ENCODE results near the gene NUDT14.
A peak's percentile ranks its signal among the peaks of the same experiment; 100 is the strongest.

The NUDT14 gene

GRCh38 chr14:105161309-105161708, 19.8 kb downstream of the NUDT14 start:
- DNase-seq, result peak in 1 of 2 donors; percentile 26
- Histone ChIP-seq H3K4me1 (ENCODE audit: control insufficient read depth in 1 of 2, insufficient read depth in 2 of 2, low read length in 2 of 2) (no peaks in the 10 kb centered on the region), H3K79me2 (ENCODE audit: control insufficient read depth, insufficient read depth, low read length, poor library complexity) (no peaks in the 10 kb centered on the region), H3K36me3 (ENCODE audit: control insufficient read depth in 1 of 2, insufficient read depth in 2 of 2, low read length in 2 of 2) (no peaks in the 10 kb centered on the region), H2BK12ac (ENCODE audit: low read length) (no peak overlapping the region), H3K27me3 (ENCODE audit: insufficient read depth, low read length) (no peaks in the 10 kb centered on the region), H3K4ac (ENCODE audit: low read depth, low read length) (no peak overlapping the region), H4K91ac (ENCODE audit: low read depth, low read length) (no peak overlapping the region), H3K9me3 (ENCODE audit: insufficient read depth, low read depth, low read length) (peaks cover 11% of the 10 kb centered on the region), H3K23ac (ENCODE audit: low read length) (no peak overlapping the region), H3K4me3 (ENCODE audit: low read depth, low read length) (peak overlapping the region; percentile 9), H3K79me1 (ENCODE audit: low read length) (no peaks in the 10 kb centered on the region), H4K8ac (ENCODE audit: low read depth, low read length) (no peak overlapping the region), H2BK120ac (ENCODE audit: insufficient read depth, low read length, poor library complexity) (no peak overlapping the region), H3K4me2 (ENCODE audit: low read length) (no peak overlapping the region), H2AK5ac (ENCODE audit: low read length) (no peak overlapping the region), H3K27ac (ENCODE audit: low read depth, low read length) (no peak overlapping the region), H2AFZ (ENCODE audit: insufficient read depth, low read length, poor library complexity) (no peak overlapping the region), H3K9ac (ENCODE audit: low read length) (no peak overlapping the region), H2BK5ac (ENCODE audit: low read depth, low read length, poor library complexity) (no peak overlapping the region), H3K14ac (ENCODE audit: low read length) (no peak overlapping the region), H4K12ac (ENCODE audit: low read depth, low read length) (no peak overlapping the region), H3K18ac (ENCODE audit: low read length) (no peak overlapping the region)
- WGBS (ENCODE audit: extremely low coverage, insufficient coverage, insufficient read length), result no CpG with 5 or more reads among the region's 15 CpGs

DNA sequence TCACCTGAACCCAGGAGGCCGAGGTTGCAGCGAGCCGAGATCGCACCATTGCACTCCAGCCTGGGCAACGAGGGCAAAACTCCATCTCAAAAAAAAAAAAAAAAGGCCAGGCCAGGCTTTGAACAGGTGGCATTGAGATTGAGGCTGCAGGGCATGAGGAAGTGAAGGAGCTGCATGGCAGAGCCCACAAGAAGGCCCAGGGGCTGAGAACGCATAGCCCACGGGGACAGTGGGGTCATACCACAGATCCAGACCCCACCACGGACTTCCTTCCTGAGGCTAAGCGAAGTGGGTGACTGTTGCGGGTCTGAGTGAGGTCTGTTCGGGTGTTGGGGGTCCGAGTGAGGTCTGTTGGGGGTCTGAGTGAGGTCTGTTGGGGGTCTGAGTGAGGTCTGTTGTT, 20.3 kb downstream of the NUDT14 start:
- no peaks in the 10 kb centered on the region for H3K36me3 ChIP-seq (ENCODE audit: control insufficient read depth in 1 of 2, insufficient read depth in 2 of 2, low read length in 2 of 2)
- WGBS (ENCODE audit: extremely low coverage, insufficient coverage, insufficient read length), result no CpG with 5 or more reads among the region's 12 CpGs
- H2BK5ac ChIP-seq (ENCODE audit: low read depth, low read length, poor library complexity), result no peak overlapping the region
- H2BK12ac ChIP-seq (ENCODE audit: low read length), result no peak overlapping the region
- H3K79me1 ChIP-seq (ENCODE audit: low read length), result no peaks in the 10 kb centered on the region
- H2AK5ac ChIP-seq (ENCODE audit: low read length), result no peak overlapping the region
- no peak overlapping the region for H3K4me3 ChIP-seq (ENCODE audit: low read depth, low read length)
- peaks cover 11% of the 10 kb centered on the region for H3K9me3 ChIP-seq (ENCODE audit: insufficient read depth, low read depth, low read length)
- no peak for DNase-seq
- H2AFZ ChIP-seq (ENCODE audit: insufficient read depth, low read length, poor library complexity), result no peak overlapping the region
- H3K4me1 ChIP-seq (ENCODE audit: control insufficient read depth in 1 of 2, insufficient read depth in 2 of 2, low read length in 2 of 2), result no peaks in the 10 kb centered on the region
- no peak overlapping the region for H2BK120ac ChIP-seq (ENCODE audit: insufficient read depth, low read length, poor library complexity)
- no peak overlapping the region for H4K12ac ChIP-seq (ENCODE audit: low read depth, low read length)
- no peak overlapping the region for H4K91ac ChIP-seq (ENCODE audit: low read depth, low read length)
- no peak overlapping the region for H3K9ac ChIP-seq (ENCODE audit: low read length)
- no peaks in the 10 kb centered on the region for H3K27me3 ChIP-seq (ENCODE audit: insufficient read depth, low read length)
- H3K27ac ChIP-seq (ENCODE audit: low read depth, low read length), result no peak overlapping the region
- H4K8ac ChIP-seq (ENCODE audit: low read depth, low read length), result no peak overlapping the region
- H3K4me2 ChIP-seq (ENCODE audit: low read length), result no peak overlapping the region
- no peaks in the 10 kb centered on the region for H3K79me2 ChIP-seq (ENCODE audit: control insufficient read depth, insufficient read depth, low read length, poor library complexity)
- no peak overlapping the region for H3K14ac ChIP-seq (ENCODE audit: low read length)
- no peak overlapping the region for H3K18ac ChIP-seq (ENCODE audit: low read length)
- no peak overlapping the region for H3K4ac ChIP-seq (ENCODE audit: low read depth, low read length)
- H3K23ac ChIP-seq (ENCODE audit: low read length), result no peak overlapping the region

- Histone ChIP-seq H3K18ac (ENCODE audit: low read length) (no peak overlapping the region), H4K91ac (ENCODE audit: low read depth, low read length) (no peak overlapping the region), H3K4me3 (ENCODE audit: low read depth, low read length) (no peak overlapping the region), H3K36me3 (ENCODE audit: control insufficient read depth in 1 of 2, insufficient read depth in 2 of 2, low read length in 2 of 2) (no peaks in the 10 kb centered on the region), H3K4me1 (ENCODE audit: control insufficient read depth in 1 of 2, insufficient read depth in 2 of 2, low read length in 2 of 2) (no peaks in the 10 kb centered on the region), H4K12ac (ENCODE audit: low read depth, low read length) (no peak overlapping the region), H3K14ac (ENCODE audit: low read length) (no peak overlapping the region), H3K27me3 (ENCODE audit: insufficient read depth, low read length) (no peaks in the 10 kb centered on the region), H2AK5ac (ENCODE audit: low read length) (no peak overlapping the region), H3K79me2 (ENCODE audit: control insufficient read depth, insufficient read depth, low read length, poor library complexity) (no peaks in the 10 kb centered on the region), H2BK5ac (ENCODE audit: low read depth, low read length, poor library complexity) (no peak overlapping the region), H3K9me3 (ENCODE audit: insufficient read depth, low read depth, low read length) (peaks cover 7% of the 10 kb centered on the region), H2BK120ac (ENCODE audit: insufficient read depth, low read length, poor library complexity) (no peak overlapping the region), H3K23ac (ENCODE audit: low read length) (no peak overlapping the region), H2BK12ac (ENCODE audit: low read length) (no peak overlapping the region), H2AFZ (ENCODE audit: insufficient read depth, low read length, poor library complexity) (no peak overlapping the region), H3K27ac (ENCODE audit: low read depth, low read length) (no peak overlapping the region), H3K9ac (ENCODE audit: low read length) (no peak overlapping the region), H3K4me2 (ENCODE audit: low read length) (no peak overlapping the region), H3K79me1 (ENCODE audit: low read length) (no peaks in the 10 kb centered on the region), H3K4ac (ENCODE audit: low read depth, low read length) (no peak overlapping the region), H4K8ac (ENCODE audit: low read depth, low read length) (no peak overlapping the region)
- DNase-seq, result no peak
- no CpG with 5 or more reads among the region's 14 CpGs for WGBS (ENCODE audit: extremely low coverage, insufficient coverage, insufficient read length)
Measured at GRCh38 chr14:105159344-105159743, 21.8 kb downstream of the NUDT14 start.

- no peak overlapping the region for H2BK120ac ChIP-seq (ENCODE audit: insufficient read depth, low read length, poor library complexity)
Measured at GRCh38 chr14:105158794-105159193, 22.3 kb downstream of the NUDT14 start.

More at GRCh38 chr14:105158794-105159193, 22.3 kb downstream of the NUDT14 start:
- no peak overlapping the region for H2BK5ac ChIP-seq (ENCODE audit: low read depth, low read length, poor library complexity)
- no CpG with 5 or more reads among the region's 12 CpGs for whole genome bisulfite sequencing (ENCODE audit: extremely low coverage, insufficient coverage, insufficient read length)
- no peaks in the 10 kb centered on the region for H3K27me3 ChIP-seq (ENCODE audit: insufficient read depth, low read length)
- no peak overlapping the region for H3K18ac ChIP-seq (ENCODE audit: low read length)
- no peak overlapping the region for H3K4me2 ChIP-seq (ENCODE audit: low read length)
- no peak overlapping the region for H3K27ac ChIP-seq (ENCODE audit: low read depth, low read length)
- no peak for DNase-seq
- no peaks in the 10 kb centered on the region for H3K79me2 ChIP-seq (ENCODE audit: control insufficient read depth, insufficient read depth, low read length, poor library complexity)
- no peak overlapping the region for H2AFZ ChIP-seq (ENCODE audit: insufficient read depth, low read length, poor library complexity)
- H3K4ac ChIP-seq (ENCODE audit: low read depth, low read length), result no peak overlapping the region
- H3K4me3 ChIP-seq (ENCODE audit: low read depth, low read length), result no peak overlapping the region
- H3K9me3 ChIP-seq (ENCODE audit: insufficient read depth, low read depth, low read length), result peaks cover 5% of the 10 kb centered on the region
- H3K36me3 ChIP-seq (ENCODE audit: control insufficient read depth in 1 of 2, insufficient read depth in 2 of 2, low read length in 2 of 2), result no peaks in the 10 kb centered on the region
- no peaks in the 10 kb centered on the region for H3K79me1 ChIP-seq (ENCODE audit: low read length)
- H4K8ac ChIP-seq (ENCODE audit: low read depth, low read length), result no peak overlapping the region
- H3K4me1 ChIP-seq (ENCODE audit: control insufficient read depth in 1 of 2, insufficient read depth in 2 of 2, low read length in 2 of 2), result no peaks in the 10 kb centered on the region
- no peak overlapping the region for H3K14ac ChIP-seq (ENCODE audit: low read length)
- no peak overlapping the region for H2BK12ac ChIP-seq (ENCODE audit: low read length)
- no peak overlapping the region for H4K12ac ChIP-seq (ENCODE audit: low read depth, low read length)
- no peak overlapping the region for H3K23ac ChIP-seq (ENCODE audit: low read length)
- no peak overlapping the region for H3K9ac ChIP-seq (ENCODE audit: low read length)
- H2AK5ac ChIP-seq (ENCODE audit: low read length), result no peak overlapping the region
- H4K91ac ChIP-seq (ENCODE audit: low read depth, low read length), result no peak overlapping the region
